HG02798 (cell line): ENCODE data around the gene MEPCE.
"Not testable (repeated sequence)": the region's sequence is repeated elsewhere in the genome, so short reads cannot be mapped to it uniquely, and the experiment has no call there.

Experiments used
- ATAC-seq: cut with Tn5 transposase; IDR thresholded peaks from one replicate; pipeline ENCODE4 v1.9.1; 2021; ENCODE audit warnings: mild to moderate bottlenecking; ENCODE audit not compliant: unreplicated experiment, poor library complexity

Gene MEPCE

GRCh38 chr7:100433592-100434296 is 4.1 kb downstream of the MEPCE start:
- ATAC-seq, result no peak

DNA sequence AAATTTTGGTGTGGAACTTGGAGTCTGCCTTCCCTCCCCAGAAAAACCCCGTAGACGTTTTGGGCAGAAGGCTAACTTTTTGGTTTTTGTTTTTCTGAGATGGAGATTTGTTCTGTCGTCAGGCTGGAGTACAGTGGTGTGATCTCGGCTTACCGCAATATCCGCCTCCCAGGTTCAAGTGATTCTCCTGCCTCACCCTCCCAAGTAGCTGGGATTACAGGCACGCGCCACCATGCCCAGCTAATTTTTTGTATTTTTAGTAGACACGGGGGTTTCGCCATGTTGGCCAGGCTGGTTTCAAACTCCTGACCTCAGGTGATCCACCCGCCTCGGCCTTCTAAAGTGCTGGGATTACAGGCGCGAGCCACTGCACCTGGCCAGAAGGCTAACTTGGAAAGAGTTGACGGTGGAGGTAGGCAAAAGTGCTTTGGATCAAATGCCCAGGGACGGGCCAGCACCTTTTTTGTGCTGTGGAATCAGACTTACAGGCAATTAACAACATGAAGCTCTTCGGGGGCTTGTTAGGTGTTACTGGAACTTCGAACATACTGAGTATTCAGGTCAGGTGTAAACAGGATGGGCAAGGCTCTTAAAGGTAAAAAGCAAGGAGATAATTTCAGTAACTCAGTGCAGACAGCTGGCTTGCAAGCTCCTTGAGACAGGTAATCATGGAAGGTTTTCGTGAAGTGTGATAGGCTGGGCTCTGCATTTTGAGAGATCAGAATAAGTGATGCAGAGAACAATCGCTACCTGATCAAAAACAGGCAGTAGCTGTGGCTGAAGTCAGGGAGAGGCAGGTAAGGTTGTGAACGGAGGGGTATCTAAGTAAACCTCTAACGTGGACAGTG is 4.9 kb downstream of the MEPCE start:
- ATAC-seq, result no peak

- ATAC-seq, result peak; percentile 28
These were observed 6.0 kb downstream of the MEPCE start for GRCh38 chr7:100435401-100436304.

DNA sequence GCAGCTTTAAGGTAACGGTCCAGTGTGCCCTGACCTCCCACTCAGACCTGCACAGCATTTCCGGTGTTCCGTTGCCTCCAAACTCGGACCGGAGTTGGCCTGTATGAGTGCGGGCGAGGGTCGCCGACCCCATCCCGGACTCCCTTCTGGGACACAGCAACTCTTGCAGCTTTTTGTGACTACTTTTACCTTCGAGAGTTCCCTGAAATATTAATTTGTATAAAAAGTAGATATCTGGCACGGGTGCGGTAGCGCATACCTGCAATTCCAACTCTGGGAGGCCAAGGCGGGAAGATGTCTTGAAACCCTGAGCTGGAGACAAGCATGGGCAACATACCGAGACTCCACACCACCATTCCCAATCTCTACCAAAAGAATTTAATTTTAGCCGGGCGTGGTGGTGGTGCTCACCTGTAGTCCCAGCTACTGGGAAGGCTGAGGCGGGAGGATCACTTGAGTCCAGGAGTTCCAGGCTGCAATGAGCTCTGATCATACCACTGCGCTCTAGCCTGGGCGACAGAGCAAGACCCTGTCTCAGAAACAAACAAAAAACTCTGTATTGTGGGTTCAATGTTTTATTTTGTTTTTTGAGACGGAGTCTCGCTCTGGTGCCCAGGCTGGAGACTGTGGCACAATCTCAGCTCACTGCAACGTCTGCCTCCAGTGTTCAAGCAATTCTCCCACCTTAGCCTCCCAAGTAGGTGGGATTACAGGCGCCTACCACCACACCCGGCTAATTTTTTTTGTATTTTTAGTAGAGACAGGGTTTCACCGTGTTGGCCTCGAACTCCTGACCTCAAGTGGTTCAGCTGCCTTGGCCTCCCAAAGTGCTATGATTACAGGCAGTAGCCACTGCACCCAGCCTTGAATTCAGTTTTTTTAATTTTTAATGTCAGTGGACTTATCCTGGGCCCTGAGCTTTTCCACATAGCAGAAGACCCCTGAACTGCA is 7.8 kb downstream of the MEPCE start:
- ATAC-seq, result no peak

GRCh38 chr7:100438172-100438571 is 8.5 kb downstream of the MEPCE start:
- ATAC-seq, result no peak

DNA sequence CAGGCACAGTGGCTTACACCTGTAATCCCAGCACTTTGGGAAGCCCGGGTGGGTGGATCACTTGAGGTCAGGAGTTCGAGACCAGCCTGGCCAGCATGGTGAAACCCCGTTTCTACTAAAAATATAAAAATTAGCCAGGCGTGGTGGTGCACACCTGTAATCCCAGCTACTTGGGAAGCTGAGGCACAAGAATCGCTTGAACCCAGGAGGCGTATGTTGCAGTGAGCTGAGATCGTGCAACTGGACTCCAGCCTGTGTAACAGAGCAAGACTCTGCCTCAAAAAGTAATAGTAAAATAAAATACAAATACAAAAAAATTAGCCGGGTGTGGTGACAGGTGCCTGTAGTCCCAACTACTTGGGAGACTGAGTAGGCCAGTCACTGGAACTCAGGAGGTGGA is 9.1 kb downstream of the MEPCE start:
- not testable (repeated sequence) for ATAC-seq

GRCh38 chr7:100439244-100439643 is 9.6 kb downstream of the MEPCE start:
- not testable (repeated sequence) for ATAC-seq

- ATAC-seq, result no peak
These were observed 12.3 kb downstream of the MEPCE start for GRCh38 chr7:100441641-100442535.

DNA sequence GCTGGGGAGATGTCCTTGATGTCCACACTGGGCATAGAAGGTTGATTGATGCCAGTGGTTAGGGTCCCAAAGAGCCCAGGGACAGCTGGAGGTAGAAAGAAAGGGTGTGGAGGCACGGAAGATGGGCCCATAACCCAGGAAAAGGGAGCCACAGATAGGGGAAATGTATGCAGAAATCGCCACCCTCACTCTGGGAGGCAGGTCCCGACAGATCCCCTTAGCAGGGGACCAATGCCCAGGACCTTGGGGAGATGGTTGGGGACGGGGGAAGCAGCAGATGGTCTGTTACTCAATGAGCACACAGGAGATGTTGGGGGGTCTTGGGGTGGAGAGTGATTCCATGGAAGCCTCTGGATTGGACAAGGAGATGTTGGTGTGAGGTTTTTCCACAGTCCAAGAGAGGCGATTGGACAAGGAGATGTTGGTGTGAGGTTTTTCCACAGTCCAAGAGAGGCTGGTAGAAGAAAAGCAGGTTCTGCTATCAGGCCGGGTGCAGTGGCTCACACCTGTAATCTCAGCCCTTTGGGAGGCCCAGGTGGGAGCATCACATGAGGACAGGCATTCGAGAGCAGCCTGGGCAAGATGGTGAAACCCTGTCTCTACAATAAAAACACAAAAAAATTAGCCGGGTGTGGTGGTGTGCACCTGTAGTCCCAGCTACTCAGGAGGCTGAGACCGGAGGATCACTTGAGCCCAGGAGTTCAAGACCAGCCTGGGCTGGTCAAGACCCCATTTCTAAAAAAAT is 13.6 kb downstream of the MEPCE start:
- no peak for ATAC-seq

DNA sequence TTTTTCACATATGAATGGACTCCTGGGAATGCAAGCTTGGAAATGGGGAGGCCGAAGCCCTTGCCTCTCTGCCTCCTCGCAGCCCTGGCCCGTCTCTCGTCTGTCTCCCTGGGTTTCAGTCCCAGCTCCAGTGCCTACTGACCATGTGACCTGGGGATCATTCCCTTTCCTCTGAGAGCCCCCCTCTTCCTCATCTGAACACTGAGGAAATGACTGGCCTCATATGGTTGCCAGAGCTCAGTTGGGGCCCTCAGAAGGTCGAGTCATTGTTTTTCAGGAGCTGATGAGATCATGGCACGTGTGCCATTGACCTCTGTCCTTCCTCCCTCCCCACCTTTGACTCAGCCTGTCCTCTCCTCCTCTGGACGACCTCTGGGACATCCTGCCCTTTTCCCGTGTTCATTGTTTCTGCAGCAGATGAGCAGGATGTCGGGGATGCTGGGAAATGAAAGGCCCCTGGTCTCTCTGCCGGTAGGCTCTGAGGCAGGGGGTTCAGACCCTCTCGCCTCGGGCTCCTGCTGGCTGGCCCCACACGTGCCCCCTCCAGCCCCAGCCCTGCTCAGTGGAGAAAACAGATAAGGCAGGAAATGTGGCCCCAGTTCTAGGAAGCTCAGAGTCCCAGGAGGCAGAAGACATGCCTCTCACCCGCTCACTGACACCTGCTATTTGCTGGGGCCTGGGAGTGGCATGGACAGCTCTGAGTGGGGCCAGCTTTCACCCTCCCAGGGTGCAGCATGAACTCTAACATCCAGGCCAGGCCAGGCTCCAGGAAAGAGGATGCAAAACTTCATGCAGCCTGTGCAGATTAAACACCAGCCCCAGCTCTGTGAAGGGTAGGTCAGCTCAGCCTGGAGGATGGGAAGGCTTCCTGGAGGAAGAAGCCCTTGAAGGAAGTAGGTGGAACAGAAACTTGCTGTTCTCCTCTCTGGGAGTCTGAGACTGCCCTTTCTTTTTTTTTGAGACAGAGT is 15.0 kb downstream of the MEPCE start:
- ATAC-seq, result no peak

DNA sequence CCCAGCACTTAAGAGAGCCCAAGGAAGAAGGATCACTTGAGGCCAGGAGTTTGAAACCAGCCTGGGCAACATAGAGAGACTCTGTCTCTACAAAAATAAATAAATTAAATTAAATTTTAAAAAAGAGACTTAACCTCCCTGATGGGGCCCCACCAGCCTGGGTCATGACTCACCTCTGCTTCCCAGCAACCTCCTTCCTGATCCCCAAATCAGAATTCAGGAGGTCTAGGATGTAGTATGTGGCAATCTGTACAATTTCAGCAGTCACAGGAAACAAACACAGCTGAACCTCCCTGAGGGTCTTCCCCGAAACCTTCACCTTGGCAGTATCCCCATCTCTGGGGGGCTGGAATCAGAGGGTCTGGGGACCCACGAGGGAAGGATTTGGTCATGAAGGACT is 16.4 kb downstream of the MEPCE start:
- no peak for ATAC-seq

DNA sequence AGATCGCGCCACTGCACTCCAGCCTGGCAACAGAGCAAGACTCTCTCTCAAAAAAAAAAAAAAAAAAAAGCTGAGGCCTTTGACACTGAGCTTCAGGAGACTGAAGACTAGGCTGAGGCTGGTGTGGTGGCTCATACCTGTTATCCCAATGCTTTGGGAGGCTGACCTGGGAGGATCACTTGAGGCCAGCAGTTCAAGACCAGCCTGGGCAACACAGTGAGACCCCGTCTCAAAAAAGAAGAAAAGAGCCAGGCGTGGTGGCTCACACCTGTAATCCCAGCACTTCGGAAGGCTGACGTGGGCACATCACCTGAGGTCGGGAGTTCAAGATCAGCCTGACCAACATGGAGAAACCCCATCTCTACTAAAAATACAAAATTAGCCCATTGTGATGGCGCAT is 17.7 kb downstream of the MEPCE start:
- not testable (repeated sequence) for ATAC-seq

DNA sequence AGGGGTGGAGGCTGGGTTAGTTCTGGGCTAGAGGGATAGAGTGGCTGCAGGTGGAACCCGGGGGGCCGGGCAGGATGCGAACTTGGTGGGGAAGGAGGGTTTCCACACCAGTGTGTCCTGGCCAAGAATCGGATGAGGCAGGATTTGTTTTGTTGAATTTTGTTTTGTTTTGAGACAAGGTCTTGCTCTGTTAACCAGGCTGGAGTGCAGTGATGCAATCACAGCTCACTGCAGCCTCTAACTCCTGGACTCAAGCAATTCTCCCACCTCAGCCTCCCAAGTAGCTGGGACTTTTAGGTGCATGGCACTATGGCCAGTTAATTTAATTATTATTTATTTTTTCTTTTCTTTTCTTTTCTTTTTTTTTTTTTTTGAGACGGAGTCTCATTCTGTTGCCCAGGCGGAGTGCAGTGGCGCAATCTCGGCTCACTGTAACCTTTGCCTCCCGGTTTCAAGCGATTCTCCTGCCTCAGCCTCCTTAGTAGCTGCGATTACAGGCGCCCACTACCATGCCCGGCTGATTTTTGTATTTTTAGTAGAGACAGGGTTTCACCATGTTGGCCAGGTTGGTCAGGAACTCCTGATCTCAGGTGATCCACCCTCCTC is 19.7 kb downstream of the MEPCE start:
- ATAC-seq, result no peak

DNA sequence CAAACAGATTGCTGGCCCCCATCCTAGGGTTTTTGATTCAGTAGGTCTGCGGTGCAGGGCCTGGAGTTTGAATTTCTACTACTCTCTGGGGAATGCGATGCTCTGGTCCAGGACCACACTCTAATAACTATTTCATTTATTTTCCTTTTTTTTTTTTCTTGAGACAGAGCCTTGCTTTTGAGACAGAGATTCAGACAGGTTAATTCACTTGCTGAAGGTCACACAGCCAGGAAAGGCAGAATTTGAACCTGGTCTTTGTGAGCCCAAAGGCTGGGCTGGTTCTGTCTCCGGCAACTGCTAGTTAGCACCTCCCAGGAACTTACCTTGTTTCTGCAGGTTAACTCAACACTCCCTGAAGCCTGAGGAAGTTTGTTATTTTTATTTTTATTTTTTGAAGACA is 22.9 kb downstream of the MEPCE start:
- ATAC-seq, result no peak

- ATAC-seq, result not testable (repeated sequence)
These were observed 24.2 kb downstream of the MEPCE start for GRCh38 chr7:100453854-100454253.

DNA sequence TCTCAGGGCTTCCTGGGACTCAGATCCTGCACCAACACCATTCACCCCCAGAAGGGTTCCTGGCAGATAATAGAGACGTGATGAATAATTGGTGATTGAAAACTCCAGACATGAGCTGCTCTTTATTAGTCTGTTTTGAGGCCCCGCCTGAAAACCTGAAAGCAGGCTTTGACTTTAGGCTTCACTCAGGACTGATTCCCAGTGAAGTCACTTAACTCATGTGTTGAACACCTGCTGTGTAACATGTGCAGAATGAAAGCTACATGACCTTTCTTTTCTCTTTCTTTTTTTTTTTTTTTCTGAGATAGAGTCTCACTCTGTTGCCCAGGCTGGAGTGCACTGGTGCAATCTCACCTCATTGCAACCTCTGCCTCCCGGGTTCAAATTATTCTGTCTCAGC is 25.6 kb downstream of the MEPCE start:
- no peak for ATAC-seq
